SK-N-SH (cell line): ENCODE results near the gene FUT9.

Experiments used
- EP300 ChIP-seq, 2 experiments: IDR thresholded peaks; 2 replicates each; pipeline versions ENCODE4 v1.4.0 to v1.6.1; 2012; ENCODE audit warnings: borderline replicate concordance in 1 of 2, low read depth in 1 of 2, low read length in 1 of 2
- FOSL2 ChIP-seq: IDR thresholded peaks from 2 replicates; pipeline ENCODE4 v1.4.0; 2012; ENCODE audit warnings: low read depth, mild to moderate bottlenecking, moderate library complexity, borderline replicate concordance
- MEF2A ChIP-seq: IDR thresholded peaks from 2 replicates; pipeline ENCODE4 v1.4.0; 2012; ENCODE audit warnings: low read depth, borderline replicate concordance
- NFIC ChIP-seq: IDR thresholded peaks from 2 replicates; pipeline ENCODE4 v1.4.0; 2012; ENCODE audit warnings: borderline replicate concordance
- RFX5 ChIP-seq: IDR thresholded peaks from 2 replicates; pipeline ENCODE4 v1.6.1; 2012; ENCODE audit warnings: mild to moderate bottlenecking, improper control_type of control experiment, low read length
- TAF1 ChIP-seq: IDR thresholded peaks from 2 replicates; pipeline ENCODE4 v1.6.1; 2012; ENCODE audit warnings: low read depth, mild to moderate bottlenecking, low read length, moderate library complexity, borderline replicate concordance
- YY1 ChIP-seq: IDR thresholded peaks from 2 replicates; pipeline ENCODE4 v1.4.0; 2012; ENCODE audit warnings: low read depth, mild to moderate bottlenecking
- TF ChIP-seq, protein P1 (sequence below): fragments of 200-600 bp; sonication (generic); IDR thresholded peaks from 2 replicates; pipeline ENCODE4 v1.6.1; 2017; ENCODE audit warnings: antibody characterized with exemption, mild to moderate bottlenecking, moderate library complexity
- TF ChIP-seq, protein P2 (sequence below): IDR thresholded peaks from 2 replicates; pipeline ENCODE4 v1.4.0; 2012; ENCODE audit warnings: low read depth, borderline replicate concordance

DNA sequence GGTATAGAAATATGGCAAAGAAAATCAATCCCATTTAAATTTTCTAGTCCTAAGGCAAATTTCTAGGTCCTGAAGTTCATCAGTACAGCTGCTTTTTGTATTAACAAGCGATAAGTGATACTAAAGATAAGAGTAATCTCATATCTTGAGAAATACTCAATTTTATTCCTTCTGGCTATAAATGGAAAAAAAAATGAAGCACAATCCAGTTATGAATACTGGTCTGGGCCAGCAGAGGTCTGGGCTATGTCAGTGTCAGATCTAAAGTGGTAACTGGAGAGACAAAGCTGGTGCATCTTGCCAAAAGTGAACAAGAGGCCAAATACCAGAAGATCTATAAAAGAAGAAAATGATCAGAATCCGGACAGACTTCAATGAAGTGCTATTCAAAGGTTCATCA, 126.4 kb downstream of the FUT9 start:
- TF ChIP-seq, protein P1, sequence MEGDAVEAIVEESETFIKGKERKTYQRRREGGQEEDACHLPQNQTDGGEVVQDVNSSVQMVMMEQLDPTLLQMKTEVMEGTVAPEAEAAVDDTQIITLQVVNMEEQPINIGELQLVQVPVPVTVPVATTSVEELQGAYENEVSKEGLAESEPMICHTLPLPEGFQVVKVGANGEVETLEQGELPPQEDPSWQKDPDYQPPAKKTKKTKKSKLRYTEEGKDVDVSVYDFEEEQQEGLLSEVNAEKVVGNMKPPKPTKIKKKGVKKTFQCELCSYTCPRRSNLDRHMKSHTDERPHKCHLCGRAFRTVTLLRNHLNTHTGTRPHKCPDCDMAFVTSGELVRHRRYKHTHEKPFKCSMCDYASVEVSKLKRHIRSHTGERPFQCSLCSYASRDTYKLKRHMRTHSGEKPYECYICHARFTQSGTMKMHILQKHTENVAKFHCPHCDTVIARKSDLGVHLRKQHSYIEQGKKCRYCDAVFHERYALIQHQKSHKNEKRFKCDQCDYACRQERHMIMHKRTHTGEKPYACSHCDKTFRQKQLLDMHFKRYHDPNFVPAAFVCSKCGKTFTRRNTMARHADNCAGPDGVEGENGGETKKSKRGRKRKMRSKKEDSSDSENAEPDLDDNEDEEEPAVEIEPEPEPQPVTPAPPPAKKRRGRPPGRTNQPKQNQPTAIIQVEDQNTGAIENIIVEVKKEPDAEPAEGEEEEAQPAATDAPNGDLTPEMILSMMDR = no peak
- TF ChIP-seq NFIC = peak; percentile 27; the same call in 1 of the 2 replicates
- TF ChIP-seq YY1 = no peak
- no peak for TF ChIP-seq RFX5
- TF ChIP-seq, protein P2, sequence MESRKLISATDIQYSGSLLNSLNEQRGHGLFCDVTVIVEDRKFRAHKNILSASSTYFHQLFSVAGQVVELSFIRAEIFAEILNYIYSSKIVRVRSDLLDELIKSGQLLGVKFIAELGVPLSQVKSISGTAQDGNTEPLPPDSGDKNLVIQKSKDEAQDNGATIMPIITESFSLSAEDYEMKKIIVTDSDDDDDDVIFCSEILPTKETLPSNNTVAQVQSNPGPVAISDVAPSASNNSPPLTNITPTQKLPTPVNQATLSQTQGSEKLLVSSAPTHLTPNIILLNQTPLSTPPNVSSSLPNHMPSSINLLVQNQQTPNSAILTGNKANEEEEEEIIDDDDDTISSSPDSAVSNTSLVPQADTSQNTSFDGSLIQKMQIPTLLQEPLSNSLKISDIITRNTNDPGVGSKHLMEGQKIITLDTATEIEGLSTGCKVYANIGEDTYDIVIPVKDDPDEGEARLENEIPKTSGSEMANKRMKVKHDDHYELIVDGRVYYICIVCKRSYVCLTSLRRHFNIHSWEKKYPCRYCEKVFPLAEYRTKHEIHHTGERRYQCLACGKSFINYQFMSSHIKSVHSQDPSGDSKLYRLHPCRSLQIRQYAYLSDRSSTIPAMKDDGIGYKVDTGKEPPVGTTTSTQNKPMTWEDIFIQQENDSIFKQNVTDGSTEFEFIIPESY = no peak
- TF ChIP-seq FOSL2 = no peak
- no peak for TF ChIP-seq TAF1
- peak in 1 of 2 experiments; percentile 97; a peak in 2 of 4 replicates for TF ChIP-seq EP300 (IDR thresholded peaks at IDR 0.05; ENCODE audit: borderline replicate concordance in 1 of 2, low read depth in 1 of 2, low read length in 1 of 2)
- no peak for TF ChIP-seq MEF2A
